Endothelial cell of umbilical vein (primary cell): ENCODE measurements around the gene HIKESHI. TPM values are rescaled to one million over a fixed set of nuclear protein-coding genes. Genes with fewer than 3 reads are reported as not detected.

ENCODE experiments used
- BruUV-seq: library from RNA; stranded (reverse); fragments of 400-500 nt; replicated peaks from 2 replicates; lab custom pipeline; 2021; lab: Mats Ljungman, UMichigan
- CTCF ChIA-PET: fragments of 300-600, 350-600 bp; sonication (Branson Sonifier 250); formaldehyde crosslinking; loops from one replicate; lab custom pipeline; 2021; ENCODE audit warnings: antibody characterized with exemption, inconsistent platforms; lab: Charles Lee
- POLR2A ChIA-PET: fragments of 300-600, 350-600 bp; sonication (Branson Sonifier 250); formaldehyde crosslinking; loops from one replicate; lab custom pipeline; 2021; ENCODE audit warnings: antibody characterized with exemption, inconsistent platforms; lab: Charles Lee
- DNase-seq: peaks from one replicate; pipeline ENCODE4 v3.0.0-alpha.2; 2011; ENCODE audit warnings: low read depth, low spot score
- FAIRE-seq: peaks from 2 replicates; lab custom pipeline; 2011; peaks lifted over from hg19 to GRCh38; lab: Jason Lieb, UNC
- H2AFZ ChIP-seq: 2 replicates; pipeline ENCODE4 v1.6.0; 2012; ENCODE audit warnings: low read depth, low read length, control low read depth, inconsistent platforms
- H3K27ac ChIP-seq: 2 replicates; pipeline ENCODE4 v1.5.1; 2011; ENCODE audit warnings: low read depth, mild to moderate bottlenecking, control low read depth, low read length, moderate library complexity; ENCODE audit not compliant: insufficient read depth
- H3K27me3 ChIP-seq, 2 experiments: 2 replicates each; pipeline versions ENCODE4 v1.6.0 to v1.6.1; 2011; ENCODE audit warnings: low read length in 2 of 2, mixed read lengths in 1 of 2; ENCODE audit not compliant: control insufficient read depth in 2 of 2, insufficient read depth in 2 of 2
- H3K36me3 ChIP-seq, 2 experiments: 2 replicates in 1 of 2; 3 replicates in 1 of 2; pipeline ENCODE4 v1.5.1; 2011; ENCODE audit warnings: low read length in 2 of 2, mild to moderate bottlenecking in 1 of 2, moderate library complexity in 1 of 2; ENCODE audit not compliant: control insufficient read depth in 2 of 2, insufficient read depth in 2 of 2; ENCODE audit errors: extremely low read depth in 1 of 2
- H3K4me1 ChIP-seq: 3 replicates; pipeline ENCODE4 v1.5.1; 2011; ENCODE audit warnings: mild to moderate bottlenecking, low read length; ENCODE audit not compliant: control insufficient read depth, insufficient read depth; ENCODE audit errors: extremely low read depth
- H3K4me2 ChIP-seq: 2 replicates; pipeline ENCODE4 v1.6.1; 2011; ENCODE audit warnings: low read length, control low read depth, mixed read lengths; ENCODE audit not compliant: insufficient read depth
- H3K4me3 ChIP-seq, 3 experiments: fragments of 200-600 bp in 1 of 3; sonication (generic), shearing (Covaris generic) in 1 of 3; replicated peaks in 1 of 3; 2 replicates each; pipeline ENCODE4 v1.5.1; 2011 to 2016; ENCODE audit warnings: control low read depth in 3 of 3, low read length in 3 of 3, mild to moderate bottlenecking in 2 of 3, inconsistent platforms in 1 of 3, low read depth in 1 of 3, moderate library complexity in 1 of 3; ENCODE audit not compliant: insufficient read depth in 1 of 3
- H3K79me2 ChIP-seq: 2 replicates; pipeline ENCODE4 v1.6.0; 2012; ENCODE audit warnings: low read length, inconsistent platforms; ENCODE audit not compliant: control insufficient read depth, insufficient read depth
- H3K9ac ChIP-seq: replicated peaks from 2 replicates; pipeline ENCODE3; 2011; ENCODE audit warnings: low read length, control low read depth; ENCODE audit not compliant: insufficient read depth; ENCODE audit errors: extremely low read depth
- H3K9me1 ChIP-seq: replicated peaks from 3 replicates; pipeline ENCODE4 v1.6.0; 2011; ENCODE audit warnings: mild to moderate bottlenecking, low read length; ENCODE audit not compliant: control insufficient read depth, insufficient read depth; ENCODE audit errors: extremely low read depth
- H3K9me3 ChIP-seq: replicated peaks from 2 replicates; pipeline ENCODE4 v1.5.1; 2012; ENCODE audit warnings: low read length, inconsistent platforms; ENCODE audit not compliant: control insufficient read depth, insufficient read depth
- H4K20me1 ChIP-seq: replicated peaks from 2 replicates; pipeline ENCODE3; 2011; ENCODE audit warnings: mild to moderate bottlenecking, low read length; ENCODE audit not compliant: control insufficient read depth, insufficient read depth; ENCODE audit errors: extremely low read depth
- CTCF ChIP-seq, 2 donors: IDR thresholded peaks; 1 replicate in 1 of 2; 2 replicates in 1 of 2; pipeline ENCODE4 v1.5.1; 2011; ENCODE audit warnings: low read length in 2 of 2, mild to moderate bottlenecking in 2 of 2, moderate library complexity in 2 of 2, control low read depth in 1 of 2, inconsistent platforms in 1 of 2, low read depth in 1 of 2; ENCODE audit not compliant: insufficient read depth in 1 of 2; ENCODE audit errors: extremely low read depth in 1 of 2
- FOS ChIP-seq: IDR thresholded peaks from 2 replicates; pipeline ENCODE4 v1.6.1; 2011; ENCODE audit warnings: mild to moderate bottlenecking, low read length, moderate library complexity, borderline replicate concordance; ENCODE audit not compliant: insufficient read depth
- GATA2 ChIP-seq: IDR thresholded peaks from 2 replicates; pipeline ENCODE4 v1.7.0; 2011; ENCODE audit warnings: low read depth, mild to moderate bottlenecking, moderate library complexity, mixed read lengths, low read length; ENCODE audit not compliant: insufficient read length, insufficient read depth
- JUN ChIP-seq: IDR thresholded peaks from 2 replicates; pipeline ENCODE4 v1.6.1; 2011; ENCODE audit warnings: borderline replicate concordance, low read depth; ENCODE audit not compliant: insufficient read length, insufficient read depth
- MYC ChIP-seq: IDR thresholded peaks from one replicate; pipeline ENCODE4 v1.6.1; 2011; ENCODE audit warnings: mild to moderate bottlenecking, low read depth, low read length
- POLR2AphosphoS5 ChIP-seq: IDR thresholded peaks from 2 replicates; pipeline ENCODE4 v1.6.1; 2012; ENCODE audit warnings: low read depth, mild to moderate bottlenecking, control low read depth, low read length, moderate library complexity; ENCODE audit not compliant: insufficient read depth
- dilution Hi-C: fragments of 300-500 bp; cut with MboI; formaldehyde crosslinking; loops from one replicate; pipeline ENCODE4 v1.15.0; 2019; ENCODE audit warnings: low sequenced_read_pairs; ENCODE audit not compliant: extremely low pct_ligation_motif_present
- intact Hi-C: fragments of 100-400 bp; cut with micrococcal nuclease; formaldehyde crosslinking; loops from one replicate; pipeline ENCODE4 v1.10.0; 2022
- polyA plus RNA-seq, 4 experiments: library from polyadenylated mRNA; depleted of rRNA in 3 of 4; stranded (reverse) in 3 of 4; unstranded in 1 of 4; fragments of >200 nt; gene quantifications; 2 replicates each; pipeline versions ENCODE4 v1.2.1 to v1.2.3, GENCODE V29; 2011 to 2012; ENCODE audit warnings: missing spikeins in 1 of 4
- total RNA-seq: library from RNA; stranded (reverse); gene quantifications from 2 replicates; pipeline ENCODE4 v1.2.3, GENCODE V29; 2021
- TF ChIP-seq, protein P1 (sequence below): IDR thresholded peaks from 2 replicates; pipeline ENCODE4 v1.6.1; 2011; ENCODE audit not compliant: insufficient read depth, insufficient read length

Gene HIKESHI
- total and polyA plus RNA-seq, 2 donors (not counting 3 experiments of a cell fraction or from before 2014, with no cell fraction given) = 40.2 to 66.9 TPM

- Histone ChIP-seq H3K9me3 (no peaks in the 10 kb centered on the region), H3K9ac (no peak overlapping the region), H3K27ac (no peak overlapping the region), H4K20me1 (no peaks in the 10 kb centered on the region), H3K4me3 (no peak overlapping the region), H3K79me2 (peaks cover 25% of the 10 kb centered on the region), H3K4me1 (no peaks in the 10 kb centered on the region), H3K9me1 (no peaks in the 10 kb centered on the region), H3K36me3 (no peaks in the 10 kb centered on the region), H3K27me3 (no peaks in the 10 kb centered on the region), H3K4me2 (no peak overlapping the region), H2AFZ (no peak overlapping the region)
- ChIA-PET CTCF (interaction anchor here (0.8 to 0.9 kb wide), 2 partner anchors 21 to 228 kb away, joined by 3 read pairs; no protein-coding TSS in a partner anchor), POLR2A (no interaction called here)
- TF ChIP-seq GATA2 (no peak), MYC (no peak), CTCF (IDR thresholded peaks at IDR 0.05; ENCODE audit: extremely low read depth in 1 of 2, insufficient read depth in 1 of 2, low read depth in 1 of 2, low read length in 2 of 2) (no peak), POLR2AphosphoS5 (no peak), JUN (no peak), FOS (no peak)
- TF ChIP-seq, protein P1, sequence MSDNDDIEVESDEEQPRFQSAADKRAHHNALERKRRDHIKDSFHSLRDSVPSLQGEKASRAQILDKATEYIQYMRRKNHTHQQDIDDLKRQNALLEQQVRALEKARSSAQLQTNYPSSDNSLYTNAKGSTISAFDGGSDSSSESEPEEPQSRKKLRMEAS = no peak
- FAIRE-seq = no peak
- BruUV-seq = no TSS peak
- intact Hi-C loops = no loop called here
- DNase-seq = no peak
- dilution Hi-C loops = no loop called here
These were observed 32.4 kb upstream of the HIKESHI start for GRCh38 chr11:86269645-86270044.
